Lower lobe of right lung (tissue), 2 donors: Measurements from ENCODE around the gene SH3GL3. TPM values are rescaled to one million over a fixed set of nuclear protein-coding genes. Genes with fewer than 3 reads are reported as not detected.

Source experiments
- ATAC-seq, 2 donors: fragments of 200-7000 bp; cut with Tn5 transposase; one replicate each; pipeline ENCODE4 v1.9.1; 2020 to 2022; ENCODE audit warnings: mild to moderate bottlenecking in 2 of 2, moderate library complexity in 2 of 2
- DNase-seq: peaks from one replicate; pipeline ENCODE4 v3.0.0-alpha.2; 2020
- H3K27ac ChIP-seq: fragments of 200-600 bp; one replicate; pipeline ENCODE4 v1.8.0; 2022
- H3K27me3 ChIP-seq: fragments of 200-600 bp; one replicate; pipeline ENCODE4 v1.8.0; 2022; ENCODE audit warnings: low read depth
- H3K36me3 ChIP-seq: fragments of 200-600 bp; one replicate; pipeline ENCODE4 v1.8.0; 2022; ENCODE audit warnings: mild to moderate bottlenecking
- H3K4me1 ChIP-seq: fragments of 200-600 bp; one replicate; pipeline ENCODE4 v1.8.0; 2022
- H3K4me3 ChIP-seq: fragments of 200-600 bp; one replicate; pipeline ENCODE4 v1.8.0; 2022; ENCODE audit warnings: mild to moderate bottlenecking
- H3K9me3 ChIP-seq: fragments of 200-600 bp; one replicate; pipeline ENCODE4 v1.8.0; 2022
- CTCF ChIP-seq: fragments of 200-600 bp; IDR thresholded peaks from one replicate; pipeline ENCODE4 v1.8.0; 2022; ENCODE audit warnings: antibody characterized with exemption, mild to moderate bottlenecking
- intact Hi-C: fragments of 100-400 bp; cut with DNase I; formaldehyde crosslinking; loops from one replicate; pipeline ENCODE4 v1.11.0; 2022
- long read RNA-seq: library from polyadenylated mRNA; unstranded; transcript quantifications from one replicate; pipeline ENCODE4 v2.0.0, GENCODE V29; 2021
- total RNA-seq: library from RNA; stranded (reverse); fragmentation: NEBNext Ultra II Directional; extraction: Animal tissue kit (Norgen Biotek cat#: 25700); gene quantifications from one replicate; pipeline ENCODE4 v1.2.1, GENCODE V29; 2021
- donor health status: DM: no; HTN: yes; CAD: no; lungs with severe emphysema.

Gene SH3GL3
- 2.6 TPM for total RNA-seq
- long read RNA-seq, partial matches to known transcripts: 0 of 4 reads
- long read RNA-seq, other reads (novel, unspliced or antisense): 0 of 4 reads

- no peaks in the 10 kb centered on the region for H3K9me3 ChIP-seq
- peak within 1 kb of the TSS; percentile 48 for H3K4me3 ChIP-seq
- peaks cover 25% of the 10 kb centered on the region for H3K27me3 ChIP-seq
- no peak within 1 kb of the TSS for H3K27ac ChIP-seq
- intact Hi-C loops: no loop called here
- H3K4me1 ChIP-seq: peaks cover 7% of the 10 kb centered on the region
- no peak for TF ChIP-seq CTCF
- H3K36me3 ChIP-seq: no peaks in the 10 kb centered on the region
- peak; percentile 96 to 97 for ATAC-seq
- DNase-seq: peak; percentile 90
Measured at GRCh38 chr15:83446904-83447709, at the start of gene SH3GL3. SH3GL3 (plus strand) TSS chr15:83447341; CDS start chr15:83447534, 193 bp downstream.

GRCh38 chr15:83398626-83399025, 48.5 kb upstream of the SH3GL3 start:
- Histone ChIP-seq H3K4me1 (no peaks in the 10 kb centered on the region), H3K27me3 (peaks cover 9% of the 10 kb centered on the region), H3K9me3 (no peaks in the 10 kb centered on the region), H3K36me3 (no peaks in the 10 kb centered on the region), H3K4me3 (no peak overlapping the region), H3K27ac (no peak overlapping the region)
- DNase-seq (no peak), ATAC-seq (no peak)
- no peak for TF ChIP-seq CTCF
- intact Hi-C loops: no loop called here

GRCh38 chr15:83404121-83404520, 43.0 kb upstream of the SH3GL3 start:
- Histone ChIP-seq H3K4me3 (no peak overlapping the region), H3K9me3 (no peaks in the 10 kb centered on the region), H3K27me3 (no peaks in the 10 kb centered on the region), H3K4me1 (no peaks in the 10 kb centered on the region), H3K36me3 (no peaks in the 10 kb centered on the region), H3K27ac (no peak overlapping the region)
- DNase-seq: no peak
- no peak for TF ChIP-seq CTCF
- intact Hi-C loops: no loop called here
- ATAC-seq: no peak

GRCh38 chr15:83410532-83410931, 36.6 kb upstream of the SH3GL3 start:
- H3K9me3 ChIP-seq: no peaks in the 10 kb centered on the region
- H3K27ac ChIP-seq: no peak overlapping the region
- H3K4me1 ChIP-seq: no peaks in the 10 kb centered on the region
- no peak overlapping the region for H3K4me3 ChIP-seq
- ATAC-seq (no peak), DNase-seq (no peak)
- peaks cover 7% of the 10 kb centered on the region for H3K27me3 ChIP-seq
- intact Hi-C loops: no loop called here
- TF ChIP-seq CTCF: no peak
- H3K36me3 ChIP-seq: no peaks in the 10 kb centered on the region

- Histone ChIP-seq H3K4me1 (no peaks in the 10 kb centered on the region), H3K27ac (no peak overlapping the region), H3K27me3 (peaks cover 7% of the 10 kb centered on the region), H3K9me3 (no peaks in the 10 kb centered on the region), H3K36me3 (no peaks in the 10 kb centered on the region), H3K4me3 (no peak overlapping the region)
- no peak for ATAC-seq
- DNase-seq: no peak
- intact Hi-C loops: no loop called here
- TF ChIP-seq CTCF: no peak
Measured at GRCh38 chr15:83413054-83413719, 34.0 kb upstream of the SH3GL3 start.
